Right lobe of liver (tissue), 6 donors: ENCODE data around the gene ZFP36. TPM values are rescaled to one million over a fixed set of nuclear protein-coding genes. Genes with fewer than 3 reads are reported as not detected.

Experiments
- ATAC-seq, 4 donors: fragments of 200-7000 bp; cut with Tn5 transposase; one replicate each; pipeline ENCODE4 v1.9.1; 2020; ENCODE audit warnings: mild to moderate bottlenecking in 4 of 4, moderate library complexity in 4 of 4
- DNase-seq, 3 donors: peaks; one replicate each; pipeline ENCODE4 v3.0.0-alpha.2; 2020
- H3K27ac ChIP-seq, 3 donors: fragments of 200-600 bp; one replicate each; pipeline ENCODE4 v1.8.0; 2022
- H3K27me3 ChIP-seq, 2 donors: fragments of 200-600 bp; one replicate each; pipeline ENCODE4 v1.8.0; 2022
- H3K36me3 ChIP-seq, 4 donors: fragments of 200-600 bp; sonication (generic) in 1 of 4; one replicate each; pipeline versions ENCODE4 v1.5.1 to v1.8.0; 2017 to 2022; ENCODE audit warnings: control low read depth in 1 of 4
- H3K4me1 ChIP-seq, 4 donors: fragments of 200-600 bp; sonication (generic) in 1 of 4; one replicate each; pipeline versions ENCODE4 v1.5.1 to v1.8.0; 2017 to 2022; ENCODE audit warnings: control low read depth in 1 of 4
- H3K4me3 ChIP-seq, 3 donors: fragments of 200-600 bp; one replicate each; pipeline ENCODE4 v1.8.0; 2022
- H3K9me3 ChIP-seq, 4 donors: fragments of 200-600 bp; sonication (generic) in 1 of 4; one replicate each; pipeline versions ENCODE4 v1.5.1 to v1.8.0; 2017 to 2022; ENCODE audit warnings: control low read depth in 1 of 4
- CTCF ChIP-seq, 4 donors: fragments of 200-600 bp in 3 of 4; fragments of 450-650 bp in 1 of 4; IDR thresholded peaks; one replicate each; pipeline versions ENCODE4 v1.5.1 to v1.8.0; 2016 to 2022; ENCODE audit warnings: antibody characterized with exemption in 4 of 4, mild to moderate bottlenecking in 2 of 4
- POLR2A ChIP-seq: fragments of 450-650 bp; IDR thresholded peaks from one replicate; pipeline ENCODE4 v1.6.1; 2017; ENCODE audit warnings: antibody characterized with exemption, mild to moderate bottlenecking
- WGBS: methylation state at CpG from one replicate; pipeline ENCODE4 v1.1.6; 2018; ENCODE audit warnings: low coverage, low lambda C conversion rate; ENCODE audit not compliant: insufficient coverage; ENCODE audit errors: missing lambda C conversion rate; 5-methylcytosine and 5-hydroxymethylcytosine counted together
- intact Hi-C, 2 donors: fragments of 100-400 bp; cut with DNase I; formaldehyde crosslinking; loops; one replicate each; pipeline versions ENCODE4 v1.11.2 to v1.14.1; 2022
- total RNA-seq, 6 experiments: library from RNA; depleted of rRNA in 2 of 6; stranded (reverse); fragments of >200 nt in 2 of 6; fragmentation: NEBNext Ultra II Directional in 3 of 6; extraction: Animal tissue kit (Norgen Biotek cat#: 25700) in 3 of 6; gene quantifications; one replicate each; pipeline versions ENCODE4 v1.1.0 to v1.2.4, GENCODE V29; 2016 to 2023
- donor health status: DM: no; HTN: yes; CAD: no.
- donor health status: DM: no; HTN: no; CAD: no.
- donor health status: DM: no; HTN: no; CAD: no.
- donor health status: DM: no; HTN: yes; CAD: no.
- donor health status: DM: no; HTN: yes; CAD: no.

The ZFP36 gene
- total RNA-seq, 6 experiments from 2014 or later, result 28.3 to 156 (median 91.7) TPM

DNA sequence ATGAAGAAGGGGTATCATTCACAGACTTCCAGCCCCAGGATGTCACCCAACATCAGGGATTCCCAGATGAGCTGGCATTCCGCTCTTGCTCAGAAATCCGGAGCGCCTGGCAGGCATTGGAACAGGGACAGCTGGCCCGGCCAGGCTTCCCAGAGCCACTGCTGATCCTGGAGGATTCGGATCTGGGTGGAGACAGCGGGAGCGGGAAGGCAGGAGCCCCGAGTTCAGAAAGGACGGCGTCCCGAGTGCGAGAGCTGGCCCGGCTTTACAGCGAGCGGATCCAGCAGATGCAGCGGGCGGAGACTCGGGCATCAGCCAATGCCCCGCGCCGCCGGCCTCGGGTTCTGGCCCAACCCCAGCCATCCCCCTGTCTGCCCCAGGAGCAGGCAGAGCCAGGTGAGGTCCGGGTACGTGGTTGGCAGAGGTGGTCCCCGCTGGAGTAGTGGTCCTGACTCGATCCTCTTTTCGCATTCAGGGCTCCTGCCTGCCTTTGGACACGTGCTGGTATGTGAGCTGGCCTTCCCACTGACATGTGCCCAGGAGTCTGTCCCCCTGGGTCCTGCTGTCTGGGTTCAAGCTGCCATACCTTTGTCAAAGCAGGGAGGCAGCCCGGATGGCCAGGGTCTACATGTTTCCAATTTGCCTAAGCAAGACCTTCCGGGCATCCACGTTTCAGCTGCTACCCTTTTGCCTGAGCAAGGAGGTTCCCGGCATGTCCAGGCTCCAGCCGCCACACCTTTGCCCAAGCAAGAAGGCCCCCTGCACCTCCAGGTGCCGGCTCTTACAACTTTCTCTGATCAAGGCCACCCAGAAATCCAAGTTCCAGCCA lies 16.8 kb downstream of the ZFP36 start:
- Histone ChIP-seq H3K27me3 (no peaks in the 10 kb centered on the region), H3K9me3 (no peaks in the 10 kb centered on the region), H3K36me3 (no peaks in the 10 kb centered on the region), H3K27ac (no peak overlapping the region), H3K4me1 (no peaks in the 10 kb centered on the region), H3K4me3 (no peak overlapping the region)
- WGBS, result 89% methylated on average over 22 of the region's 35 CpGs
- no peak for TF ChIP-seq POLR2A
- TF ChIP-seq CTCF (IDR thresholded peaks at IDR 0.05), result no peak
- intact Hi-C loops, result no loop called here
- DNase-seq (peak in 1 of 3 donors; percentile 48), ATAC-seq (no peak)

GRCh38 chr19:39424934-39425333 lies 18.3 kb downstream of the ZFP36 start:
- DNase-seq (peak in 1 of 3 donors; percentile 37), ATAC-seq (no peak)
- Histone ChIP-seq H3K36me3 (no peaks in the 10 kb centered on the region), H3K4me3 (no peak overlapping the region), H3K4me1 (no peaks in the 10 kb centered on the region), H3K9me3 (no peaks in the 10 kb centered on the region), H3K27me3 (no peaks in the 10 kb centered on the region), H3K27ac (no peak overlapping the region)
- no peak for TF ChIP-seq POLR2A
- intact Hi-C loops, result no loop called here
- WGBS, result no CpG with 5 or more reads among the region's 16 CpGs

DNA sequence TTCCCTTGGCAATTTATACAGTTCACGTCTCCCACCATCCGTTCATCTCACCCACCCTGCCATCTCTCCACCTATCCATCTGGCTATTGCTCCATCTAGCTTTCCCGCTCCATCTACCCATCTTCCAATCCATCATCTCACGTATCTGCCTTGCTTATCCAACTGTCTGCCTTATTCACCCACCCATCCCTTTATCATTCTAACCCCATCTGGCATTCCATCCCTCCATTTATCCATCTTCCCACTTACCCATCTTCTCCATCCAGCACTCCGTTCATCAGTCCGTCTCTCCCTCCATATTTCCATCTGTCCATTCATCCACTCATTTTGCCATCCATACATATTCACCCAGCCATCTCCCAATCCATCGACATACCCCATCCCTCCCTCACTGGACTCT lies 19.1 kb downstream of the ZFP36 start:
- WGBS, result 90% methylated on average over 7 of the region's 7 CpGs

GRCh38 chr19:39426170-39426569 lies 19.5 kb downstream of the ZFP36 start:
- Histone ChIP-seq H3K27me3 (no peaks in the 10 kb centered on the region), H3K36me3 (no peaks in the 10 kb centered on the region), H3K4me1 (no peaks in the 10 kb centered on the region), H3K27ac (no peak overlapping the region), H3K4me3 (no peak overlapping the region), H3K9me3 (no peaks in the 10 kb centered on the region)
- 70% methylated on average over 5 of the region's 5 CpGs for WGBS
- TF ChIP-seq CTCF (IDR thresholded peaks at IDR 0.05), result no peak
- no peak for TF ChIP-seq POLR2A
- intact Hi-C loops, result no loop called here
- DNase-seq (no peak), ATAC-seq (no peak)

More for the DNA sequence above, 19.1 kb downstream of the ZFP36 start:
- ATAC-seq (no peak), DNase-seq (no peak)
- Histone ChIP-seq H3K4me1 (no peaks in the 10 kb centered on the region), H3K4me3 (no peak overlapping the region), H3K36me3 (no peaks in the 10 kb centered on the region), H3K9me3 (no peaks in the 10 kb centered on the region), H3K27ac (no peak overlapping the region), H3K27me3 (no peaks in the 10 kb centered on the region)
- intact Hi-C loops, result no loop called here
- TF ChIP-seq POLR2A, result no peak
- no peak for TF ChIP-seq CTCF (IDR thresholded peaks at IDR 0.05)

DNA sequence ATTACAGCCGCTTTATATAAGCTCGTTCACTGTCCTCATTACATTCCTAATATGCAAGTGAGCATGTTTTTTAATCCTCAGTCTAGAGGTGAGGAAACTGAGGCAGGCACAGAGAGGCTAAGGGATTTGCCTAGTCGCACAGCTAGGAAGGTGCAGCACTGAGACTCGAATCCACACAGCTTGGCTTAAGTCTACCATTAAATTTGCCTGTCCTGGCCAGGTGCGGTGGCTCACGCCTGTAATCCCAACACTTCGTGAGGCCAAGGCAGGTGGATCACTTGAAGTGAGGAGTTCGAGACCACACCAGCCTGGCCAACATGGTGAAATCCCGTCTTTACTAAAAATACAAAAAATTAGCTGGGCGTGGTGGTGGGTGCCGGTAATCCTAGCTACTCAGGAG lies 21.1 kb downstream of the ZFP36 start:
- Histone ChIP-seq H3K4me1 (no peaks in the 10 kb centered on the region), H3K36me3 (peaks cover 0 to 10% (median 3%) of the 10 kb centered on the region in 4 donors), H3K4me3 (no peak overlapping the region), H3K27ac (no peak overlapping the region), H3K27me3 (no peaks in the 10 kb centered on the region), H3K9me3 (no peaks in the 10 kb centered on the region)
- DNase-seq, result no peak
- no peak for ATAC-seq
- 91% methylated on average over 4 of the region's 11 CpGs for WGBS
- intact Hi-C loops, result no loop called here
- TF ChIP-seq POLR2A (no peak), CTCF (IDR thresholded peaks at IDR 0.05) (no peak)
